Tibial artery (tissue), 4 donors: ENCODE measurements around the gene ACY1.

ENCODE experiments used
- DNase-seq, 2 donors: peaks; one replicate each; pipeline ENCODE4 v3.0.0-alpha.2; 2019
- H3K27ac ChIP-seq, 2 donors: fragments of 200-600 bp; sonication (generic) in 1 of 2; 1 replicate in 1 of 2; 2 replicates in 1 of 2; pipeline ENCODE4 v1.5.1; 2018 to 2019; ENCODE audit warnings: mild to moderate bottlenecking in 1 of 2
- H3K27me3 ChIP-seq, 2 donors: fragments of 200-600 bp; sonication (generic) in 1 of 2; one replicate each; pipeline versions ENCODE4 v1.5.1 to v1.6.0; 2016 to 2019
- H3K36me3 ChIP-seq, 3 donors: fragments of 200-600 bp; sonication (generic) in 2 of 3; one replicate each; pipeline ENCODE4 v1.5.1; 2016 to 2019; ENCODE audit warnings: mild to moderate bottlenecking in 2 of 3
- H3K4me1 ChIP-seq, 4 donors: fragments of 200-600 bp; sonication (generic) in 2 of 4; 1 replicate in 3 of 4; 2 replicates in 1 of 4; pipeline ENCODE4 v1.5.1; 2016 to 2019
- H3K4me3 ChIP-seq, 2 donors: fragments of 200-600 bp; sonication (generic) in 1 of 2; 1 replicate in 1 of 2; 2 replicates in 1 of 2; pipeline ENCODE4 v1.5.1; 2018 to 2019; ENCODE audit warnings: mild to moderate bottlenecking in 2 of 2
- H3K9me3 ChIP-seq, 3 donors: fragments of 200-600 bp; sonication (generic) in 1 of 3; one replicate each; pipeline ENCODE4 v1.5.1; 2016 to 2019
- intact Hi-C: fragments of 100-400 bp; cut with DNase I; formaldehyde crosslinking; loops from one replicate; pipeline ENCODE4 v1.15.0; 2023; ENCODE audit warnings: low total_unique reads
- TF ChIP-seq, protein P1 (sequence below), 2 experiments: fragments of 200-600 bp in 1 of 2; fragments of 450-650 bp in 1 of 2; IDR thresholded peaks; one replicate each; pipeline ENCODE4 v1.5.1; 2017 to 2019; ENCODE audit warnings: antibody characterized with exemption in 2 of 2, mild to moderate bottlenecking in 1 of 2, moderate library complexity in 1 of 2

ACY1 gene

DNA sequence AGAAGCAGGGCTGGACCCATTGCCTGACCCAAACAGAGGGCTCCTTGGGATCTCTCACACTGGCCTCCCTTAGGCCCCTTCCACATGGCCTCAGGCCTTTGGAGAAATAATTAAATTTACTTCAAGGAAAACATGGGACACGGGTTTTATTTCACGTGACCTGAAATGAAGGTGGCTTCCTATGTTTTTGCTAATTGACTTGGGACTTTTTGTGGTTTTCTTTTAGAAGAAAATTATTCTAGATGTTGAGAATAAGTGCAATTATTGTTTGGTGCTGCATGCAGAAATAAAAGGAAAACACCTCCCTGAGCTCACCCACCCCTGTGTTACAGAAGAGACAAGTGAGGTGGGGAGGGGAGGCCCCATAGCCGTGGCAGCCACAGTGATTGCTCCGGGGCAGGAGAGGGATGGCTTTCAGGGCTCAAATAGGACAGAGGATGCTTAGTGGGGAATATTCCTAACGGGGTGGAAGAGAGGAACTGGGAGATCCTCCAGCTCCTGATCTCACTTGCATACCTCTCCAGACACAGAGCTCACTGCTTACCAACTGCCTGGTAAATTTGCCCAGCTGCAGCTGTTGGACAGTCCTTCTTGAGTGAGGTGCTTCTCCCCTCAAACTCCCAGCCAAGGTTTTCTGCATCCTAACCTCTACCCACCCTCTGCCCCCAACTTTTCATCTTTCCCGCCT is 41.6 kb downstream of the ACY1 start:
- Histone ChIP-seq H3K4me3 (no peak overlapping the region), H3K27me3 (no peaks in the 10 kb centered on the region), H3K4me1 (peaks cover 0 to 67% (median 61%) of the 10 kb centered on the region in 4 donors), H3K27ac (peak overlapping the region; percentile 84 to 92), H3K9me3 (no peaks in the 10 kb centered on the region), H3K36me3 (no peaks in the 10 kb centered on the region)
- no peak for DNase-seq
- TF ChIP-seq, protein P1, sequence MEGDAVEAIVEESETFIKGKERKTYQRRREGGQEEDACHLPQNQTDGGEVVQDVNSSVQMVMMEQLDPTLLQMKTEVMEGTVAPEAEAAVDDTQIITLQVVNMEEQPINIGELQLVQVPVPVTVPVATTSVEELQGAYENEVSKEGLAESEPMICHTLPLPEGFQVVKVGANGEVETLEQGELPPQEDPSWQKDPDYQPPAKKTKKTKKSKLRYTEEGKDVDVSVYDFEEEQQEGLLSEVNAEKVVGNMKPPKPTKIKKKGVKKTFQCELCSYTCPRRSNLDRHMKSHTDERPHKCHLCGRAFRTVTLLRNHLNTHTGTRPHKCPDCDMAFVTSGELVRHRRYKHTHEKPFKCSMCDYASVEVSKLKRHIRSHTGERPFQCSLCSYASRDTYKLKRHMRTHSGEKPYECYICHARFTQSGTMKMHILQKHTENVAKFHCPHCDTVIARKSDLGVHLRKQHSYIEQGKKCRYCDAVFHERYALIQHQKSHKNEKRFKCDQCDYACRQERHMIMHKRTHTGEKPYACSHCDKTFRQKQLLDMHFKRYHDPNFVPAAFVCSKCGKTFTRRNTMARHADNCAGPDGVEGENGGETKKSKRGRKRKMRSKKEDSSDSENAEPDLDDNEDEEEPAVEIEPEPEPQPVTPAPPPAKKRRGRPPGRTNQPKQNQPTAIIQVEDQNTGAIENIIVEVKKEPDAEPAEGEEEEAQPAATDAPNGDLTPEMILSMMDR (IDR thresholded peaks at IDR 0.05), result no peak
- intact Hi-C loops, result no loop called here

DNA sequence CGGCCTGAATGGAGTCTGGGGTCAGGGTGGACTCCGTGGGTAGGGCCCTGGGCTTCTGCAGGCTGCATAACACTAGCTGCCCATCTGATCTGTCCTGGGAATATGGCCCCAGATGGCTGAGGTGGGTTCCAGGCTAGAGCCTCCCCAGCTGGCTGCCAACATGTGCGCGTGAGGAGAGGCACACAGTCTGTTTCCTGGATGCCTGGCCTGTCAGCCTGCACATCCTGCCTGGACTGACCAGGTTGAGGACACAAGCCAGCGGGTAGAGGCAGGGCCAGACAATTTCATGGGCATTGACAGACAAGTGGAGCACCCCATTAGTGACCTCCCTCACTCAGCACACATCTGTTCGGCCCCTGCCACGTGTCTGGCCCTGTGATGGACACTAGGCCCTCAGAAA is 42.1 kb downstream of the ACY1 start:
- Histone ChIP-seq H3K9me3 (no peaks in the 10 kb centered on the region), H3K4me1 (peaks cover 0 to 61% (median 56%) of the 10 kb centered on the region in 4 donors), H3K27ac (peak overlapping the region; percentile 84 to 92), H3K4me3 (no peak overlapping the region), H3K27me3 (no peaks in the 10 kb centered on the region), H3K36me3 (no peaks in the 10 kb centered on the region)
- no peak for DNase-seq
- intact Hi-C loops, result no loop called here
- TF ChIP-seq, protein P1 (IDR thresholded peaks at IDR 0.05), result no peak

DNA sequence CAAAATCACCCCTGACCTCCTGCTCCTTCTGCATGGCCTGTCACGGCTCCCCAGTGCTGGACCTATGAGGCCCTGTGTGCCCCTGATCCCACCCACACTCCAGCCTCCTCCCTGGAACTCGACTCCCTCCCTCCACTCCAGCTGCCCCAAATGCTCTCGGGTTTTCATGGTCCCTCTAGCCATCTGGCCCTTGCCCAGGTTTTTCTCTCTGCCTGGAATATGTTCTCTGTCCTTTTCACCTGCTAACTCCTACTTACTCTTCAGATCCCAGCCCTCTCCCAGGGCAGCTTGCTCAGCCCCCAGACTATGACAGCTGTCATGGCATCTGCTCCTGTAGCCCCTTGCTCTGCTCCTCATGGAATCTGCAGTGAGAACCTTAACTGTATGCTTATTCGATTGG is 42.7 kb downstream of the ACY1 start:
- no peaks in the 10 kb centered on the region for H3K27me3 ChIP-seq
- TF ChIP-seq, protein P1 (IDR thresholded peaks at IDR 0.05), result no peak
- no peaks in the 10 kb centered on the region for H3K9me3 ChIP-seq
- no peak for DNase-seq
- peak overlapping the region in 1 of 2 donors; percentile 84 for H3K27ac ChIP-seq
- intact Hi-C loops, result no loop called here
- peaks cover 0 to 55% (median 50%) of the 10 kb centered on the region in 4 donors for H3K4me1 ChIP-seq
- no peak overlapping the region for H3K4me3 ChIP-seq
- no peaks in the 10 kb centered on the region for H3K36me3 ChIP-seq

DNA sequence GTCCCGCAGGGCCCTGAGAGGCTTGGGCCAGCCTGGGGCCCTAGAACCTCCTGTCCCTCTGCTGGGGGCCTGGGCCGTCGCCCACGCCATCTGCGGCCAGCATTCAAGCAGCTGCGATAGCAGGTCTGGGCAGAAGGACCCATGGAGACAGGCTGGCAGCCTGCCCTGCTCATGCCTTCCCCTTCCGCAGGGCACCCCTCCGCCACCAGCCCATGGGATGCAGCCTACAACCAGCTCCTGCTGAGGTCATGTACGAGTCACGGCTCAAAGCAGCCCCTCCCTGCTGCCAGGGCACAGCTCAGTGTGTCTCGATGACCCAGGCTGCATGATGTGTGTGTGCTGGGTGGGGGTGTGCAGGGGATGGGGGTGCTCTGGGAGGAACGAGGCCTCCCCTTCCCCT is 45.2 kb downstream of the ACY1 start:
- no peak for DNase-seq

DNA sequence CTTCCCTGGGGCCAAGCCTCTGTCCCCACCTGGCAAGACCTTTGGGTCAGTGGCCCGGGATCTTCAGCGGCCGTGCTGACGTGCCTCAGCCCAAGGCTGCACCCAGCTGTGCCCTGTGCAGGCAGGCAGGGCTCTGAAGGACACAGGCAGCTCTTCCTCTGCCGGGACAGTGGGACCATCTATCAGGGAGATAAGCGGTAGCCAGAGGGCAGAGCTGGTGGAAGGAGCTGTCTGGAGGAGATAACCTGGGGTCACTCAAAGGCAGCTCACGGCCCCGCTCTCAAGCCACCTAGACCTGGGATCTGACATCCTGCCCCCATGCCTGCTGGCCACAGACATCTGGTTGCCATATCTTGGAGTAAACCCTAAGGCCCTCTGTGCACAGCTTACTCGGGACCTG is 45.7 kb downstream of the ACY1 start:
- intact Hi-C loops, result no loop called here
- TF ChIP-seq, protein P1 (IDR thresholded peaks at IDR 0.05), result no peak

More for the DNA sequence above, 45.2 kb downstream of the ACY1 start:
- Histone ChIP-seq H3K9me3 (no peaks in the 10 kb centered on the region), H3K27ac (no peak overlapping the region), H3K27me3 (no peaks in the 10 kb centered on the region), H3K4me1 (peaks cover 0 to 30% (median 25%) of the 10 kb centered on the region in 4 donors), H3K36me3 (no peaks in the 10 kb centered on the region), H3K4me3 (no peak overlapping the region)
- TF ChIP-seq, protein P1 (IDR thresholded peaks at IDR 0.05), result no peak
- intact Hi-C loops, result no loop called here

More for the DNA sequence above, 45.7 kb downstream of the ACY1 start:
- peaks cover 0 to 25% (median 20%) of the 10 kb centered on the region in 4 donors for H3K4me1 ChIP-seq
- DNase-seq, result no peak
- no peaks in the 10 kb centered on the region for H3K36me3 ChIP-seq
- H3K9me3 ChIP-seq, result no peaks in the 10 kb centered on the region
- H3K27me3 ChIP-seq, result no peaks in the 10 kb centered on the region
- no peak overlapping the region for H3K27ac ChIP-seq
- H3K4me3 ChIP-seq, result no peak overlapping the region
